HepG2 (cell line): ENCODE measurements around the gene RASSF4. TPM values are rescaled to one million over a fixed set of nuclear protein-coding genes. Genes with fewer than 3 reads are reported as not detected.

ENCODE experiments used
- ATF7-NPFF ChIP-seq: sonication (generic); formaldehyde crosslinking; IDR thresholded peaks from 2 replicates; pipeline ENCODE4 v1.8.1; 2023; ENCODE audit warnings: mild to moderate bottlenecking, low read depth, missing genetic modification reagents, moderate library complexity
- CREM ChIP-seq, 2 experiments: sonication (generic) in 1 of 2; formaldehyde crosslinking in 1 of 2; IDR thresholded peaks; 2 replicates each; pipeline versions ENCODE4 v1.4.0 to v1.6.1; 2016 to 2020; ENCODE audit warnings: antibody characterized with exemption in 1 of 2, mild to moderate bottlenecking in 1 of 2, missing genetic modification reagents in 1 of 2
- GATAD2A ChIP-seq: IDR thresholded peaks from 2 replicates; pipeline ENCODE4 v1.6.1; 2016
- HNRNPH1 ChIP-seq: fragments of 200-400 bp; formaldehyde crosslinking; optimal IDR thresholded peaks from 2 replicates; pipeline ENCODE3; 2017; ENCODE audit warnings: mild to moderate bottlenecking, low read depth, low read length
- ISL2 ChIP-seq: sonication (generic); formaldehyde crosslinking; IDR thresholded peaks from 2 replicates; pipeline ENCODE4 v1.5.0; 2020; ENCODE audit warnings: missing genetic modification reagents
- MIER2 ChIP-seq: IDR thresholded peaks from 2 replicates; pipeline ENCODE4 v1.6.1; 2016; ENCODE audit warnings: missing biosample characterization, missing genetic modification reagents
- PHF5A ChIP-seq: IDR thresholded peaks from one replicate; pipeline ENCODE4 v1.6.1; 2018; ENCODE audit warnings: low read depth, missing genetic modification reagents; ENCODE audit not compliant: unreplicated experiment
- RXRA ChIP-seq: sonication (generic); formaldehyde crosslinking; IDR thresholded peaks from 2 replicates; pipeline ENCODE4 v1.5.1; 2020; ENCODE audit warnings: missing genetic modification reagents
- SKI ChIP-seq: fragments of 450-650 bp; IDR thresholded peaks from one replicate; pipeline ENCODE4 v1.6.1; 2018; ENCODE audit warnings: mild to moderate bottlenecking; ENCODE audit not compliant: partially characterized antibody
- SKIL ChIP-seq: sonication (generic); formaldehyde crosslinking; IDR thresholded peaks from 2 replicates; pipeline ENCODE4 v1.8.0; 2022; ENCODE audit warnings: missing genetic modification reagents, mild to moderate bottlenecking, moderate library complexity, borderline replicate concordance
- UBTF ChIP-seq: sonication (generic); formaldehyde crosslinking; IDR thresholded peaks from 2 replicates; pipeline ENCODE4 v1.4.0; 2020; ENCODE audit warnings: mild to moderate bottlenecking, missing genetic modification reagents
- YEATS4 ChIP-seq: sonication (generic); formaldehyde crosslinking; IDR thresholded peaks from 2 replicates; pipeline ENCODE4 v1.4.0; 2020; ENCODE audit warnings: missing genetic modification reagents, borderline replicate concordance
- ZBTB26 ChIP-seq: IDR thresholded peaks from 2 replicates; pipeline ENCODE4 v1.6.1; 2016; ENCODE audit warnings: missing compliant biosample characterization, missing genetic modification reagents, borderline replicate concordance
- ZBTB39 ChIP-seq: sonication (generic); formaldehyde crosslinking; IDR thresholded peaks from 2 replicates; pipeline ENCODE4 v1.5.0; 2020; ENCODE audit warnings: missing genetic modification reagents
- ZNF121 ChIP-seq: sonication (generic); formaldehyde crosslinking; IDR thresholded peaks from 2 replicates; pipeline ENCODE4 v1.5.0; 2020; ENCODE audit warnings: mild to moderate bottlenecking, missing genetic modification reagents
- ZNF331 ChIP-seq: sonication (generic); formaldehyde crosslinking; IDR thresholded peaks from 2 replicates; pipeline ENCODE4 v1.4.0; 2020; ENCODE audit warnings: missing genetic modification reagents
- ZNF556 ChIP-seq: sonication (generic); formaldehyde crosslinking; IDR thresholded peaks from 2 replicates; pipeline ENCODE4 v1.4.0; 2020; ENCODE audit warnings: mild to moderate bottlenecking, missing genetic modification reagents, borderline replicate concordance
- ZNF773 ChIP-seq: sonication (generic); formaldehyde crosslinking; IDR thresholded peaks from 2 replicates; pipeline ENCODE4 v1.4.0; 2020; ENCODE audit warnings: missing genetic modification reagents, borderline replicate concordance
- ZNF792 ChIP-seq: IDR thresholded peaks from 2 replicates; pipeline ENCODE4 v1.6.1; 2016
- polyA plus RNA-seq, 8 experiments: library from polyadenylated mRNA; depleted of rRNA in 3 of 8; stranded (reverse) in 7 of 8; unstranded in 1 of 8; fragments of >200 nt; fragmentation: Illumina TruSeq in 4 of 8; extraction: Trizol in 4 of 8; gene quantifications; 2 replicates each; pipeline versions ENCODE4 v1.2.1 to v1.2.3, GENCODE V29; 2011 to 2016; ENCODE audit warnings: low read depth in 4 of 8, missing spikeins in 1 of 8, mixed read lengths in 1 of 8; ENCODE audit not compliant: insufficient read depth in 1 of 8
- total RNA-seq, 5 experiments: library from RNA; depleted of rRNA; stranded (reverse); fragments of >200 nt; fragmentation: Illumina TruSeq; extraction: Trizol; gene quantifications; 2 replicates each; pipeline ENCODE4 v1.2.3, GENCODE V29; 2016; ENCODE audit warnings: low read depth in 1 of 5

RASSF4 gene
- total and polyA plus RNA-seq, 2 of the 13 experiments (the other 11 are each of a cell fraction or from before 2014, with no cell fraction given): 34.0 to 51.7 TPM

- TF ChIP-seq UBTF (CRISPR knock-in tag) (peak; percentile 85), SKI (peak; percentile 75), ISL2 (CRISPR knock-in tag) (peak; percentile 82), SKIL (CRISPR knock-in tag) (peak; percentile 79; the same call in 1 of the 2 replicates), RXRA (CRISPR knock-in tag) (peak; percentile 80), PHF5A (no peak), ZNF331 (CRISPR knock-in tag) (peak; percentile 63), ZNF792 (CRISPR knock-in tag) (peak; percentile 65; the same call in 1 of the 2 replicates), YEATS4 (CRISPR knock-in tag) (peak; percentile 60; the same call in 1 of the 2 replicates), ZNF773 (CRISPR knock-in tag) (no peak), GATAD2A (CRISPR knock-in tag) (peak; percentile 74), HNRNPH1 (peak; percentile 41), ZBTB26 (CRISPR knock-in tag) (no peak), ZNF556 (CRISPR knock-in tag) (peak; percentile 12; the same call in 1 of the 2 replicates), ZBTB39 (CRISPR knock-in tag) (0 out of 2 replicates have a peak, but pooled peaks have one; percentile 42), MIER2 (peak; percentile 32; the same call in 1 of the 2 replicates), ATF7-NPFF (CRISPR knock-in tag) (0 out of 2 replicates have a peak, but pooled peaks have one; percentile 23), CREM (IDR thresholded peaks at IDR 0.05) (peak; percentile 18; the same call in 1 of the 2 replicates), CREM (CRISPR knock-in tag; IDR thresholded peaks at IDR 0.05) (no peak), ZNF121 (CRISPR knock-in tag) (peak; percentile 55)
These were observed 4.4 kb downstream of the RASSF4 start (continued) for GRCh38 chr10:44963772-44964633.
